ENCODE measurements around the gene MPO. TPM values are rescaled to one million over a fixed set of nuclear protein-coding genes. Genes with fewer than 3 reads are reported as not detected.

Gene MPO
- total and polyA plus RNA-seq, 4 donors, result 0.14 to 221 (median 0.52) TPM

- Histone ChIP-seq H3K36me3 (ENCODE audit: control insufficient read depth in 4 of 4, insufficient read depth in 3 of 4, low read depth in 1 of 4, low read length in 3 of 4) (no peaks in the 10 kb centered on the region), H3K27ac (ENCODE audit: low read depth in 1 of 2, low read length in 2 of 2) (no peak overlapping the region), H3K4me1 (ENCODE audit: control insufficient read depth in 4 of 4, insufficient read depth in 4 of 4, low read length in 3 of 4) (no peaks in the 10 kb centered on the region), H3K9me3 (ENCODE audit: control insufficient read depth in 4 of 4, low read length in 3 of 4) (no peaks in the 10 kb centered on the region), H3K27me3 (ENCODE audit: control insufficient read depth in 4 of 4, insufficient read depth in 4 of 4, low read length in 3 of 4) (peaks cover 0 to 4% (median 0%) of the 10 kb centered on the region in 4 donors), H3K9ac (ENCODE audit: low read depth in 1 of 2, low read length in 2 of 2) (no peak overlapping the region), H3K4me3 (ENCODE audit: low read depth in 1 of 3, low read length in 3 of 3) (no peak overlapping the region)
- 57% methylated on average over 2 of the region's 2 CpGs for WGBS
- no peak for DNase-seq (ENCODE audit: low spot score)
- TF ChIP-seq SP1 (IDR thresholded peaks at IDR 0.05), result no peak
- TF ChIP-seq NR2F2 (IDR thresholded peaks at IDR 0.05), result no peak
- no peak for TF ChIP-seq HNF4A (conservative IDR thresholded peaks at IDR 0.05)
- TF ChIP-seq HNF4G (IDR thresholded peaks at IDR 0.05), result no peak
- TF ChIP-seq, protein P1, sequence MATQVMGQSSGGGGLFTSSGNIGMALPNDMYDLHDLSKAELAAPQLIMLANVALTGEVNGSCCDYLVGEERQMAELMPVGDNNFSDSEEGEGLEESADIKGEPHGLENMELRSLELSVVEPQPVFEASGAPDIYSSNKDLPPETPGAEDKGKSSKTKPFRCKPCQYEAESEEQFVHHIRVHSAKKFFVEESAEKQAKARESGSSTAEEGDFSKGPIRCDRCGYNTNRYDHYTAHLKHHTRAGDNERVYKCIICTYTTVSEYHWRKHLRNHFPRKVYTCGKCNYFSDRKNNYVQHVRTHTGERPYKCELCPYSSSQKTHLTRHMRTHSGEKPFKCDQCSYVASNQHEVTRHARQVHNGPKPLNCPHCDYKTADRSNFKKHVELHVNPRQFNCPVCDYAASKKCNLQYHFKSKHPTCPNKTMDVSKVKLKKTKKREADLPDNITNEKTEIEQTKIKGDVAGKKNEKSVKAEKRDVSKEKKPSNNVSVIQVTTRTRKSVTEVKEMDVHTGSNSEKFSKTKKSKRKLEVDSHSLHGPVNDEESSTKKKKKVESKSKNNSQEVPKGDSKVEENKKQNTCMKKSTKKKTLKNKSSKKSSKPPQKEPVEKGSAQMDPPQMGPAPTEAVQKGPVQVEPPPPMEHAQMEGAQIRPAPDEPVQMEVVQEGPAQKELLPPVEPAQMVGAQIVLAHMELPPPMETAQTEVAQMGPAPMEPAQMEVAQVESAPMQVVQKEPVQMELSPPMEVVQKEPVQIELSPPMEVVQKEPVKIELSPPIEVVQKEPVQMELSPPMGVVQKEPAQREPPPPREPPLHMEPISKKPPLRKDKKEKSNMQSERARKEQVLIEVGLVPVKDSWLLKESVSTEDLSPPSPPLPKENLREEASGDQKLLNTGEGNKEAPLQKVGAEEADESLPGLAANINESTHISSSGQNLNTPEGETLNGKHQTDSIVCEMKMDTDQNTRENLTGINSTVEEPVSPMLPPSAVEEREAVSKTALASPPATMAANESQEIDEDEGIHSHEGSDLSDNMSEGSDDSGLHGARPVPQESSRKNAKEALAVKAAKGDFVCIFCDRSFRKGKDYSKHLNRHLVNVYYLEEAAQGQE (IDR thresholded peaks at IDR 0.05), result no peak
- no peak for TF ChIP-seq CTCF (IDR thresholded peaks at IDR 0.05; ENCODE audit: low read depth, low read length, missing input control)
- TF ChIP-seq ATF3 (IDR thresholded peaks at IDR 0.05), result no peak
- no peak for TF ChIP-seq TAF1 (conservative IDR thresholded peaks at IDR 0.05)
- TF ChIP-seq FOXA2 (IDR thresholded peaks at IDR 0.05), result no peak
- TF ChIP-seq, protein P2, sequence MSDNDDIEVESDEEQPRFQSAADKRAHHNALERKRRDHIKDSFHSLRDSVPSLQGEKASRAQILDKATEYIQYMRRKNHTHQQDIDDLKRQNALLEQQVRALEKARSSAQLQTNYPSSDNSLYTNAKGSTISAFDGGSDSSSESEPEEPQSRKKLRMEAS (IDR thresholded peaks at IDR 0.05), result no peak
- no peak for TF ChIP-seq RAD21 (IDR thresholded peaks at IDR 0.05)
- no peak for TF ChIP-seq FOXA1 (IDR thresholded peaks at IDR 0.05)
- TF ChIP-seq ZBTB33 (IDR thresholded peaks at IDR 0.05), result no peak
- no peak for TF ChIP-seq GABPA (IDR thresholded peaks at IDR 0.05 in 1 of 2, conservative IDR thresholded peaks at IDR 0.05 in 1 of 2)
- TF ChIP-seq JUND (IDR thresholded peaks at IDR 0.05), result no peak
- no peak for TF ChIP-seq YY1 (IDR thresholded peaks at IDR 0.05)
- TF ChIP-seq EGR1 (IDR thresholded peaks at IDR 0.05; ENCODE audit: low read depth in 2 of 2), result no peak
- no peak for TF ChIP-seq RXRA (IDR thresholded peaks at IDR 0.05)
Observed at GRCh38 chr17:58231641-58232040, 49.1 kb downstream of the MPO start.

Data from liver (tissue), 9 donors.